ENCODE data around the gene SCYL1.

Gene SCYL1

GRCh38 chr11:65578667-65579066 is 53.8 kb downstream of the SCYL1 start:
- no peak for DNase-seq
- H2AFZ ChIP-seq (ENCODE audit: insufficient read depth, low read length, poor library complexity), result no peak overlapping the region
- no CpG with 5 or more reads among the region's 3 CpGs for WGBS (ENCODE audit: extremely low coverage, insufficient coverage, insufficient read length)

DNA sequence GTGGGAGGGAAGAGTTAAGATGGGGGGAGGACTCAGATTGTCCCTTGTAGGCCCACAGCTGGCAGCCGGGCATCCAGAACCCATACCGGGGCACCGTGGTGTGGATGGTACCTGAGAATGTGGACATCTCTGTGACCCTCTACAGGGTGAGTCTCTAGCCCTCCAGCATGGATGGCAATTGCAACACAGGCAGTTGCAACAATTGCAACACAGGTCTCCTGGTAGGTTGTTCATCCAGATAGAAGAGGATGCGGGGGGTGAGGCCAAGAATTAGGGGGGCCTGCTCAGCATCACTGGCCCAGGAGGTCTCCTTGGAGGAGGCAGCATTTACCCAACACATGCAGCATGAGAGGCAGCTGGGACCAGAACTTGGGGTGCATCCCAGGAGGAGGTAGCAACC is 54.4 kb downstream of the SCYL1 start:
- H3K23ac ChIP-seq (ENCODE audit: low read length), result no peak overlapping the region
- no peaks in the 10 kb centered on the region for H3K9me3 ChIP-seq (ENCODE audit: insufficient read depth, low read depth, low read length)
- H4K8ac ChIP-seq (ENCODE audit: low read depth, low read length), result no peak overlapping the region
- peak in 1 of 2 donors; percentile 32 for DNase-seq
- peaks cover 7% of the 10 kb centered on the region for H3K79me2 ChIP-seq (ENCODE audit: control insufficient read depth, insufficient read depth, low read length, poor library complexity)
- H3K9ac ChIP-seq (ENCODE audit: low read length), result no peak overlapping the region
- H3K4me2 ChIP-seq (ENCODE audit: low read length), result no peak overlapping the region
- H2BK120ac ChIP-seq (ENCODE audit: insufficient read depth, low read length, poor library complexity), result no peak overlapping the region
- no peak overlapping the region for H3K4ac ChIP-seq (ENCODE audit: low read depth, low read length)
- no peaks in the 10 kb centered on the region for H3K27me3 ChIP-seq (ENCODE audit: insufficient read depth, low read length)
- no peak overlapping the region for H4K91ac ChIP-seq (ENCODE audit: low read depth, low read length)
- H3K79me1 ChIP-seq (ENCODE audit: low read length), result peaks cover 11% of the 10 kb centered on the region
- H2BK12ac ChIP-seq (ENCODE audit: low read length), result no peak overlapping the region
- no peak overlapping the region for H2AFZ ChIP-seq (ENCODE audit: insufficient read depth, low read length, poor library complexity)
- peaks cover 16 to 22% of the 10 kb centered on the region in 2 experiments for H3K4me1 ChIP-seq (ENCODE audit: control insufficient read depth in 1 of 2, insufficient read depth in 2 of 2, low read length in 2 of 2)
- no peak overlapping the region for H2AK5ac ChIP-seq (ENCODE audit: low read length)
- no peak overlapping the region for H3K27ac ChIP-seq (ENCODE audit: low read depth, low read length)
- H2BK5ac ChIP-seq (ENCODE audit: low read depth, low read length, poor library complexity), result no peak overlapping the region
- no peak overlapping the region for H3K14ac ChIP-seq (ENCODE audit: low read length)
- peaks cover 20 to 25% of the 10 kb centered on the region in 2 experiments for H3K36me3 ChIP-seq (ENCODE audit: control insufficient read depth in 1 of 2, insufficient read depth in 2 of 2, low read length in 2 of 2)
- H3K18ac ChIP-seq (ENCODE audit: low read length), result no peak overlapping the region
- WGBS (ENCODE audit: extremely low coverage, insufficient coverage, insufficient read length), result no CpG with 5 or more reads among the region's 4 CpGs
- H3K4me3 ChIP-seq (ENCODE audit: low read depth, low read length), result no peak overlapping the region
- H4K12ac ChIP-seq (ENCODE audit: low read depth, low read length), result no peak overlapping the region

More at GRCh38 chr11:65578667-65579066, 53.8 kb downstream of the SCYL1 start:
- no peak overlapping the region for H4K8ac ChIP-seq (ENCODE audit: low read depth, low read length)
- peaks cover 17 to 25% of the 10 kb centered on the region in 2 experiments for H3K4me1 ChIP-seq (ENCODE audit: control insufficient read depth in 1 of 2, insufficient read depth in 2 of 2, low read length in 2 of 2)
- peaks cover 7% of the 10 kb centered on the region for H3K79me2 ChIP-seq (ENCODE audit: control insufficient read depth, insufficient read depth, low read length, poor library complexity)
- H2BK12ac ChIP-seq (ENCODE audit: low read length), result no peak overlapping the region
- H3K23ac ChIP-seq (ENCODE audit: low read length), result no peak overlapping the region
- no peak overlapping the region for H3K9ac ChIP-seq (ENCODE audit: low read length)
- no peak overlapping the region for H4K91ac ChIP-seq (ENCODE audit: low read depth, low read length)
- H3K27ac ChIP-seq (ENCODE audit: low read depth, low read length), result no peak overlapping the region
- no peak overlapping the region for H3K18ac ChIP-seq (ENCODE audit: low read length)
- no peak overlapping the region for H3K4me2 ChIP-seq (ENCODE audit: low read length)
- no peak overlapping the region for H2BK5ac ChIP-seq (ENCODE audit: low read depth, low read length, poor library complexity)
- H3K9me3 ChIP-seq (ENCODE audit: insufficient read depth, low read depth, low read length), result no peaks in the 10 kb centered on the region
- H2AK5ac ChIP-seq (ENCODE audit: low read length), result no peak overlapping the region
- H3K4me3 ChIP-seq (ENCODE audit: low read depth, low read length), result no peak overlapping the region
- H3K79me1 ChIP-seq (ENCODE audit: low read length), result peaks cover 12% of the 10 kb centered on the region
- H4K12ac ChIP-seq (ENCODE audit: low read depth, low read length), result no peak overlapping the region
- no peak overlapping the region for H3K4ac ChIP-seq (ENCODE audit: low read depth, low read length)
- H3K27me3 ChIP-seq (ENCODE audit: insufficient read depth, low read length), result no peaks in the 10 kb centered on the region
- H3K14ac ChIP-seq (ENCODE audit: low read length), result no peak overlapping the region
- H2BK120ac ChIP-seq (ENCODE audit: insufficient read depth, low read length, poor library complexity), result no peak overlapping the region
- peaks cover 20 to 28% of the 10 kb centered on the region in 2 experiments for H3K36me3 ChIP-seq (ENCODE audit: control insufficient read depth in 1 of 2, insufficient read depth in 2 of 2, low read length in 2 of 2)

DNA sequence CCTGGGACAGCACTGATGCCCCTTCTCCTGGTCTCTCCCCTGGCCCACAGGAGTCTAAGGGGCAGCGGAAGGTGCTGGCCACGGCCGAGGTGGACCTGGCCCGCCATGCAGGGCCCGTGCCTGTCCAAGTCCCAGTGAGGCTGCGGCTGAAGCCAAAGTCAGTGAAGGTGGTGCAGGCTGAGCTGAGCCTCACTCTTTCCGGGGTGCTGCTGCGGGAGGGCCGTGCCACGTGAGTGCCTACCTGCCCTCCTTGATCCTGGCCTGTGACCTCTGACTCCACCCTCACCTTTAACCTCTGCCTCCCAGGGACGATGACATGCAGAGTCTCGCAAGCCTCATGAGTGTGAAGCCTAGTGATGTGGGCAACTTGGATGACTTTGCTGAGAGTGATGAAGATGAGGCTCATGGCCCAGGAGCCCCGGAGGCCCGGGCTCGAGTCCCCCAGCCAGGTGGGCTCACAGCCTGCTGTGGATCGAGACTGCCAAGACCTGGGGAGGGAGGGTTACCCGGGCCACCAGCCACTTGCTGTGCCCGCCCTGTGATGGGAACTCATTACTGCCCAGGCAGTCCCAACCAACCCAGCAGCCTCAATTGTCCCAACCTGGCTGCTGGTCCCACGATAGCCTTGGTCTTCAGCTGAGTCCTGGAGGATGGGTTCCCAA is 55.3 kb downstream of the SCYL1 start:
- Histone ChIP-seq H2BK12ac (ENCODE audit: low read length) (no peak overlapping the region), H3K27me3 (ENCODE audit: insufficient read depth, low read length) (no peaks in the 10 kb centered on the region), H2BK5ac (ENCODE audit: low read depth, low read length, poor library complexity) (no peak overlapping the region), H2AK5ac (ENCODE audit: low read length) (no peak overlapping the region), H3K36me3 (ENCODE audit: control insufficient read depth in 1 of 2, insufficient read depth in 2 of 2, low read length in 2 of 2) (peaks cover 20 to 29% of the 10 kb centered on the region in 2 experiments), H3K4ac (ENCODE audit: low read depth, low read length) (no peak overlapping the region), H4K91ac (ENCODE audit: low read depth, low read length) (no peak overlapping the region), H3K18ac (ENCODE audit: low read length) (no peak overlapping the region), H3K27ac (ENCODE audit: low read depth, low read length) (no peak overlapping the region), H2AFZ (ENCODE audit: insufficient read depth, low read length, poor library complexity) (no peak overlapping the region), H3K4me2 (ENCODE audit: low read length) (no peak overlapping the region), H3K79me2 (ENCODE audit: control insufficient read depth, insufficient read depth, low read length, poor library complexity) (peaks cover 7% of the 10 kb centered on the region), H3K4me3 (ENCODE audit: low read depth, low read length) (no peak overlapping the region), H4K12ac (ENCODE audit: low read depth, low read length) (no peak overlapping the region), H3K4me1 (ENCODE audit: control insufficient read depth in 1 of 2, insufficient read depth in 2 of 2, low read length in 2 of 2) (peaks cover 9 to 17% of the 10 kb centered on the region in 2 experiments), H3K23ac (ENCODE audit: low read length) (no peak overlapping the region), H2BK120ac (ENCODE audit: insufficient read depth, low read length, poor library complexity) (no peak overlapping the region), H3K9me3 (ENCODE audit: insufficient read depth, low read depth, low read length) (no peaks in the 10 kb centered on the region), H3K9ac (ENCODE audit: low read length) (no peak overlapping the region), H4K8ac (ENCODE audit: low read depth, low read length) (no peak overlapping the region), H3K79me1 (ENCODE audit: low read length) (peaks cover 6% of the 10 kb centered on the region), H3K14ac (ENCODE audit: low read length) (no peak overlapping the region)
- DNase-seq, result no peak
- no CpG with 5 or more reads among the region's 19 CpGs for WGBS (ENCODE audit: extremely low coverage, insufficient coverage, insufficient read length)

DNA sequence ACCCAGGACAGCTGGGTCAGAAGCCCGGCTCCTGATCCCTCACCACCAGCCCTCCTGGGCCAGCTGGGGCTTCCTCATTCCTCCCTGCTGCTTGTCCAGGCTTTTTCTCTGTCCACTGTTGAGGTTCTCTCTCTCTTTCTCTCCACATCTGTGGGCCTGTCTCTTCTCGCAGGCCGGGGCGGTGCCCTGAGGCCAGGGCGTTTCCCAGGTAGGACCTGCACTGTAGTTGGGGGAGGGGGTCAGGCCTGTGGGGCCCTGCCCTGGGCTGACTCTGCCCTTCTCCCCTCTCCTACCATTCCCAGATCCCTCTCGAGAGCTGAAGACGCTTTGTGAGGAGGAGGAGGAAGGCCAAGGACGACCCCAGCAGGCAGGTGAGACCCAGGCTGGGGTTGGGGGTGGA is 55.9 kb downstream of the SCYL1 start:
- Histone ChIP-seq H3K4me2 (ENCODE audit: low read length) (no peak overlapping the region), H3K14ac (ENCODE audit: low read length) (no peak overlapping the region), H4K91ac (ENCODE audit: low read depth, low read length) (no peak overlapping the region), H3K79me2 (ENCODE audit: control insufficient read depth, insufficient read depth, low read length, poor library complexity) (peaks cover 7% of the 10 kb centered on the region), H2BK12ac (ENCODE audit: low read length) (no peak overlapping the region), H3K4ac (ENCODE audit: low read depth, low read length) (no peak overlapping the region), H3K27me3 (ENCODE audit: insufficient read depth, low read length) (no peaks in the 10 kb centered on the region), H3K27ac (ENCODE audit: low read depth, low read length) (no peak overlapping the region), H3K4me1 (ENCODE audit: control insufficient read depth in 1 of 2, insufficient read depth in 2 of 2, low read length in 2 of 2) (peaks cover 5 to 11% of the 10 kb centered on the region in 2 experiments), H3K79me1 (ENCODE audit: low read length) (peaks cover 3% of the 10 kb centered on the region), H4K8ac (ENCODE audit: low read depth, low read length) (no peak overlapping the region), H2BK5ac (ENCODE audit: low read depth, low read length, poor library complexity) (no peak overlapping the region), H3K9me3 (ENCODE audit: insufficient read depth, low read depth, low read length) (no peaks in the 10 kb centered on the region), H3K36me3 (ENCODE audit: control insufficient read depth in 1 of 2, insufficient read depth in 2 of 2, low read length in 2 of 2) (peaks cover 22 to 29% of the 10 kb centered on the region in 2 experiments), H3K18ac (ENCODE audit: low read length) (no peak overlapping the region), H4K12ac (ENCODE audit: low read depth, low read length) (no peak overlapping the region), H2AFZ (ENCODE audit: insufficient read depth, low read length, poor library complexity) (no peak overlapping the region), H2BK120ac (ENCODE audit: insufficient read depth, low read length, poor library complexity) (no peak overlapping the region), H3K23ac (ENCODE audit: low read length) (no peak overlapping the region), H3K4me3 (ENCODE audit: low read depth, low read length) (no peak overlapping the region), H2AK5ac (ENCODE audit: low read length) (no peak overlapping the region), H3K9ac (ENCODE audit: low read length) (no peak overlapping the region)
- no peak for DNase-seq
- no CpG with 5 or more reads among the region's 8 CpGs for WGBS (ENCODE audit: extremely low coverage, insufficient coverage, insufficient read length)

Measured in trophoblast cell (in vitro differentiated cells and primary cell).